Pons (tissue), 1 donor: ENCODE data around the gene RAB14.
A peak's percentile ranks its signal among the peaks of the same experiment; 100 is the strongest.

Experiments
- DNase-seq: peaks from one replicate; pipeline ENCODE4 v3.0.0-alpha.2; 2016; ENCODE audit warnings: low spot score

The RAB14 gene

DNA sequence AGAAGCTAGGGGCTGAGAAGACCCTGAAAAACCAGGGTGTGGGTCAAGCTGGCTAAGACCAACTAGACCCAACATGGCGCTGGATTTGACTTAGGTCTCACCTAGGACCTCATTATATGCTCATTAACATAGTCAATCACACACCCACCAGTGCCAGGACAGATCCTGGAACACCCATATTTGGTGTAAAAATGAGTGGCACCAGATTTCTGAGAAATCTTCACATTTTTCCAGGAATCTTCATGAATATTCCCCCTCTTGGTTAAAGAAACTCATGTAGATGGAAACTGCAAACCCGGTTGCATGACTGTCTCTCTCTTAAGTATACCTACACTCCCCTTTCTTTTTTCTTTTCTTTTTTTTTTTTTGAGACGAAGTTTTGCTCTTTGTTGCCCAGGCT lies 17.9 kb upstream of the RAB14 start:
- DNase-seq = no peak

DNA sequence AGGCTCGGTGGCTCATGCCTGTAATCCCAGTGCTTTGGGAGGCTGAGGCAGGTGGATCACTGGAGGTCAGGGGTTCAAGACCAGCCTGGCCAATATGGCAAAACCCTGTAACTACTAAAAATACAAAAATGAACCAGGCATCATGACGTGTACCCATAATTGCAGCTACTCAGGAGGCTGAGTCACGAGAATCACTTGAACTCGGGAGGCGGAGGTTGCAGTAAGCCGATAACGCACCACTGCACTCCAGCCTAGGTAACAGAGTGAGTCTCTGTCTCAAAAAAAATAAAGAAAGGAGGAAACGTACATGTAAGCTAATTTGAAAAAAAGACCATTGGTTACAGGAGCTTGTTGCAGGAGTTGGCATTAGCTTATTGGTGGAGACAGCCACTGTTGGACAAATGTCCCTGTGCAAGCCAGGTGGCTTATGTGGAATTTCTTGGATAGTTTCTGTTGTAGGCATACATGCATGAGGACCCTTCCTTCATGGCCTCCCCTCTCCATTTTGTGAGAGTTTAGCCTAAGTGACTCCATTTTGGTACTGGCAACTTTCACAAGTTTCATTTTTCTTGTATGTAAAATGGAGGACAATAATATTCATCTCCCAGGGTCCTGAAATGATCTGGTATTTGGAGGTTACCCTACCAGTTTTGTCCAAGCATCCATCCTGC lies 16.8 kb upstream of the RAB14 start:
- no peak for DNase-seq

DNA sequence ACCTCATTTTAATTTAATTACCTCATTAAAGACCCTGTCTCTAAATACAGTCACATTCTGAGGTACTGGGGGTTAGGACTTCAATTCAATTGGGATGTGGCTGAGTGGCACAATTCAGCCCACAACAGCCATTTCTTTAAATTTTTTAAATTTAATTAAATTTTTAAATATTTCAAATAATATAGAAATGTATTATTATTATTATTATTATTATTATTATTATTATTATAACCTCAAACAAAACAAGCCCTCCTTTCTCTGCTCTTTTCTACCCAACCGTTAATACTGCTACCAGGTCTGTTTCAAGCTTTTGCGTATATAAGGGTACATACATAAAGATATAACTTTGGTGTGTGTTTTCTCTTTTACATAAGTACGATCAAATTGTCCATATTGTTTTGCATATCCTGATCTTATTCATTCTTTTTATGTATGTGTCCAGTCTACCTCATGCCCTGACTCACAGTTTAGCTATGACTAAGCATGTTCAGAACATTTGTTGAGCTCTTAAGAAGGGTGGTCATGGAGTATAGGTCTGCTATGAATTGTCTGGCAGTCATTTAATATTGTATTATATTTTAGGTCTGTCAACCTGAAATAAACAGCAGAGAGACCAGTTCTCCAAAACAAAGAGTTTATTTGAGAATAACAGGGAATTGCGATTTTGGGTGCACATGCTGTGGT lies 16.1 kb upstream of the RAB14 start:
- DNase-seq = no peak

DNA sequence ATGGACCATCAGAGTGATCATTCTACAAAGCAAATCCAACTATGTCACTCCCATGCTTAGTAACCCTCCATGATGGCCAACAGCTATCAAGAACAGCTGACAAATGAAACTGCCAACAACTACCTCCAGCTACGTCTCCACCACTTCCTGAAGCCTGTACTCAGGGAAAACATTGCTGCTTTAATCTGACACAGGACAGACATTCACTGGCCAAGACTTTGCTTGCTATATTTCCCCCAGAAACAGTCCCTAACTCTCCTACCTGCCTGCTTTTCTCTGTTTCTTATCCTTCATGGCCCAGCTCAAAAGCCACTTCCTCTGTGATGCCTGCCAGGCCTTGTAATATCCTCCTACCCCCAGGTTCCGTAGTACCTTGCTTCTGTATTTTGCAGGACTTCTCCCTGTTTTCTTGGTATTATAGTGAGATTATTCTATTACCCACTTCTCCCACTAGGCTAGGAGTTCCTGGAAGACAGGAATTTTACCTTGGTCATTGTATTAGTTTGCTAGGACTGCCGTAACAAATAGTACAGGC lies 14.7 kb upstream of the RAB14 start:
- DNase-seq = no peak

DNA sequence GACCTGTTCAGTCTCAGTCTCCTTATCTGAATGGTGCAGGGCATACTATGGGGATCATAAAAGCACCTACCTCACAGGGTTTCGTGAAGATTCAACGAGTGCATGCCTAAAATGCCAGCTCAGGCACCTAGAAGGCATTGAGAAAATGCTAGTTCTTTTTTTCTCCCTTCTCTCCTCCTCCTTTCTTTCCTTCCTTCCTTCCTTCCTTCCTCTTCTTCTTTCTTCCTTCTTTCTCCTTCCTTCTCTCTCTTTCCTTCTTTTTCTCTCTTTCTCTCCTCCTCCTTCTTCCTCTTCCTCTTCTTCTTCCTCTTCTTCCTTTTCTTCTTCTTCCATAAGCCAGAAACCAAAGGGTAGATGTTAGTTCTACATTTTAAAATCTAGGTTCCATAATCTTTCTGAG lies 12.3 kb upstream of the RAB14 start:
- DNase-seq = no peak

DNA sequence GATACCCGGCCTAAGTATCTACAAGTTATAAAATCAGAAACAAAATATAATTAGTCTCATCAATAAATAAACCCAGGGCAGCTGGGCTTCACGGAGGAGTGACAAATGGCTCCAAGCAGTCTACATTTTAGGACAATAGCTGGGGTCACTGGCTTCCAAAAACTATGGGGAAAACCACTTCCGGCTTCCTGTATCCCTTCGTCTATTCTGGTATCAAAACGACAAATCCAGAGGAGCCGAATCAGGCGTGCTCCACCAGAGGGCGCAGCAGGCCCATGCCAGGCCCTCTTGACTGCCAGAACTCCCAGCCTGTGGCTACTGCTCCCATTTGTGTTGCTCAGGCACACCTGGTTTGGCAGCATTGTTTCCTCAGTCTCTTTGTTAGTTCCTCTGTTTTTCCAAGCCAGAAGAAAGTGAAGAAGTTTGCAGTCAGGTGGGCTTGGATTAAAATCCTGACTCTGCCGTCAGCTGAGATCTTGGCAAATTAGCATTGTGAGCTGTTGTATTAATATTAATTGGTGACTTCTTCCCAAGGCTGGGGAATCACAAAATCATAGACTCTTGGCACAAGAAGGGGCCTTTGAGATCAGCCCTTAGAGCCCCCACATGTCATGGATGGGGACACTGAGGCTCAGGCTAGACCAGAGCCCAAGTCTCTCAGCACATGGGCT lies 11.6 kb upstream of the RAB14 start:
- peak; percentile 93 for DNase-seq

DNA sequence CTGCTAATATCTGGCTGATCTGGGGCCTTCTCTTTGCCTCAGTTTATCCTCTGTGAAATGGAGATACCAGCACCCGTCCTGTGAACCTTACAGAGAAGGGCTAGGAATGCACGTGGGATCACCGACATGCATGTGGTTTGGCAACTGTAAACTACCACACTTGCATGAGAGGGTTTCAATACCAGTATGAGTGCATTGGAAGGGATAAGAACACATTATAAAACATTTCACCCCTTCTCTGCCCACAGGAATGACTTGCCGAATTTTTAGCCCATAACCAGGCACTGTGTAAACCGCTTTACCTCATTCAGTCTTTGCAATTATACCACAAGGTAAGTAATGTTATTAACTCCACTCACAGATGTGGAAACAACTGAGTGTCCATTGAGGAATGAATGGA lies 8.9 kb upstream of the RAB14 start:
- no peak for DNase-seq

DNA sequence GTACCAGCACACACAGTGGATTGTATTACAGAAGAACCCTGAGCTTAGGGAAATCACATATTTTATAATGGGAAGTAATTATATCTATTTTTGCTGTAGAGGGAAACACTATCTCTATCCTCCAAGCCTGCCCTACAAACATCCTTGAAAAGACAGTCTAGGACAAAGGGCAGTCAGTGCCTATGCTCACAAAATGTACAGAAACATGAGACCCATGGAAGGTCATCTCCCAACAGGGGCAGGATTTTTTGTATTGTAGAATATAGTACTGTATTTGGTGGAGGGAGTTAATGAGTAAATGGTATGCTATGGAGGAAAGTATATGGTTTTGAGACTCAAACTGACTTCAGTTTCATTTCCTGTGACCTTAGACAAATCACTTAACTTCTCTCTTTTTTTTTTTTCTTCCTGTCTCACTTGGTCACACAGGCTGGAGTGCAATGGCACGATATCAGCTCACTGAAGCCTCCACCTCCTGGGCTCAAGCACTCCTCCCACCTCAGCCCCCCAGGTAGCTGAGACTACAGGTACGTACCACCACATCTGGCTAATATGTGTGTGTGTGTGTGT lies 5.8 kb upstream of the RAB14 start:
- DNase-seq = no peak

DNA sequence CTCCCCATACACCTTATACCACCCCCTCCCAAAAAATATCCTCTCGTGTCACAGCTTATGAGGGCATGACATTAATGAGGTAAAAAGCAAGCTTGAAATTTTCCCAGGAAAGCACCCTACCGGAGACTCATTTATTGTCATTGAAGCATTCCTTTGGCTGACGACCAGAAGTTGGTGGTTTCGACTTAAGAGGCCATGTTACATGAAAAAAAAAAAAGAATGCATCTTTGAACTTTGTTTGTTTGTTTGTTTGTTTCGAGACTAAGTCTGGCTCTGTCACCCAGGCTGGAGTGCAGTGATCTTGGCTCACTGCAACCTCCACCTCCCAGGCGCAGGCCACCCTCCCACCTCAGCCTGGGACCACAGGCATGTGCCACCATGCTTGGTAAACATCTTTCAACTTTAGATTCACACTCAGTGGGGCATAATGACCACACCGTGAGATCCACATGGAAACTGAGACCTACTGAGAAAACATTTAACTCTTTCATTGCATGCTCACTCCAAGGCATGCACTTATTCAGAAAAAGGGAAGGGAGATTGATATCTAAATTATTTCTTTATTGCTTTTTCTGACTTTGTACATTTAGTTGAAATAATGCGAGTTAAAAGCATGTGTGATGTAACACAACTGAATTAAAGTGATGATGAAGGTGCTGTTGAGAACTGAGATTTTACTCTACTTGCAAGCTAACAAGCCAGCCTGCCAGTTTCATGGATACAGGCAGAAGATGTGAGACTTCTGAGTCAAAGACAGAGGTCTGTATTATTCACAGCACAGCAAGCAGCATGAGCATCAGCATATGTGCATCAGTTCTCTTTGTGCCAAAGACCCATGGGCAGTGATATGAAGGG lies 5.1 kb upstream of the RAB14 start:
- no peak for DNase-seq

DNA sequence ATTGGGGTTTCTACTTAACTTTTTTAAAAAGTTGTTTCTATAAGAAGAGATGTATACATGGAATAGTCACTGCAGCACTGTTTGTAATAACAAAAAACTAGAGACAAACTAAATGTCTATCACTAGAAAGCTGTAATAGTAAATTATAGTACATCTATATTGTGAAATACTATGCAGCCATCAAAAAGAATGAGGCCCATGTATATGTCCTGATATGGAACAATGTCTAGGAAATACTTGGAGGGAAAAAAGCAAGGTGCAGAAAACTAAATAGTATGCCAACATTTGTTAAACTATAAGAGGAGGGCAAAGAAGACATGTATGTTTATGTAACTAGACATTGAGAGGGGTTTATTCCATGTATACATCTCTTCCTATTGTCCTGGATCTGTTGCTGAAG lies 2.9 kb upstream of the RAB14 start:
- no peak for DNase-seq

DNA sequence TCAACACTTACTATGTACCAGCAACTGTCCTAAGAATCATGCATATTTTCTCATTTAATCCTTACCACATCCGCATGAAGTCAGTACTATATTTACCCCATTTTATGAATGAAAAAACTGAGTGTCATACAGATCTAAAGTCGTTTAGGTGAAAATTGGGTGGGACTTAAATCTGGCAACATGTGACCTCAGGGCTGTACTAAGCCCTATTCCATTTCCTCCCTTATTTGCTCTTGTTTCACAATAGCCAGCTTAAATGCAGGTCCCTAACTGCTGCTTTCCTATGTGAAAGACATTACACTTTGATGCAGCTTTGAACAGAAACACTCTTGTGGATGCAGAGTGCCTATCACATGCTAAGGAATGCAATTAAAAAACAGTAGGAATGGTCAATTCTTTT lies 2.5 kb upstream of the RAB14 start:
- DNase-seq = no peak

DNA sequence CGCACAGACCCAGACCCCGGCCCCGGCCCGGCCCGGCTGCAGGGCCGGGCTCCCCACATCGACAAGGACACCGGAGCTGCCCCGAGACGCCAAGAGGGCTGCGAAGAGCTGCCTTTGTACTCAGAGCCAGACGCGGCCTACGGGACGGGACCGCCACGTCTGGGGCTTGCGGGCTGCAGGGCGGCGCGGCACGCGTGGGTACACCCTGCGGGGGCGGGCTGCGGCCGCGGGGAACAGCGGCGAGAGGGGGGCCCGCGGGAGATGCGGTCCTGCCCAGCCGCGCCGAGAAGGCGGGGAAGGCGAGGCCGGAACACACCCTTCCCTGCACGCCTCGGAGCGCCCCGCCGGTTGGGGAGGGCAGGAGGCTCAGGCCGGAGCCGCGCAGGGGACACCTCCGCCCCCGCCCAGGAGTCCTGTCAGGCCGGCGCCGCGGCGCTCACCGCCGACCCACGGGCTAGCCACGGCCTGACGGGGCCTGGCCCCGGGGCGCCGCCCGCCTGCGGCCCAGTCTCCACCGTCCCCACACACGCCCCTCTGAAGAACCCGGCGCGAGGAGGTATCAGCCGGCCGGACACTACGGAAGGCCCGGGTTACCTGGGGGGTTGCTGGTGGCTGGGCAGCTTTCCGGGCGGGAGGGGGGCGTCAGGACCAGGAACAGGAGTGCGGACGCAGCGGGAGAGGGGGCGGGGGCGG lies 478 bp downstream of the RAB14 start:
- no peak for DNase-seq

DNA sequence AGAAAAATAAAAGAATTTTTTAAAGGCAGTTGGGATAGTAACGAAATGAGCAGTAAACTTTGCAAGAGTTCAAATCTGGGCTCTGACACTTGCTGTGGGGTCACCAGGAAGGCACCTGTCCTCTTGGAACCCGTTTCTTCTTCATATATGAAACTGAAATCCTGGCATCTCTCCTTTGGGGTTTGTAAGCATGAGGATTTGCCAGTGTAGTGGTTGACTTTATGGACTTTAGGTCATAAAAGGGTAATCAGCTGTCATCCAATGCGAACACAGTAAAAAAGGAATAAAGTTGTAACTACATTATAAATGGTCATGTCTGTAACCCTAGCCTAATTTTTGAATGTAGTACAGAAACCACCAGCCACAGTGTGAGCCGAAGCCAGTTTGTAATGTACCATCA lies 1.3 kb downstream of the RAB14 start:
- DNase-seq = no peak

DNA sequence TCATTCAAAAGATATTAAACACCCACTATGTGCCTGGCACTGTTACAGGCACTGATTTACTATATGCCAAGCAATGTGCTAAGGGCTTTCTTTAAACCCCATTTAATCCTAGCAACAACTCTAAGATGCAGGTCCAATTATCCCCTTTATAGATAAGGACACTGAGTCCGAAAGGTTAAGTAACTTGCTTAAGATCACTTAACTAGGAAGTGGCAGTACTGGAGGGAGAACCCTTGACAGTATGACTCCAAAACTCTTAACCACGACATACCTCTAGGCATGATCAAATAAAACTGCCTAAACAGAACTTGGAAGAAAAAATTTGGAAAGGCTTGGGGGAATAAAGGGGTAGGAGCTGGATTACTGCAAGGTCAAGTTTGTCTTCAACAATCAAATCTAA lies 1.7 kb downstream of the RAB14 start:
- no peak for DNase-seq

DNA sequence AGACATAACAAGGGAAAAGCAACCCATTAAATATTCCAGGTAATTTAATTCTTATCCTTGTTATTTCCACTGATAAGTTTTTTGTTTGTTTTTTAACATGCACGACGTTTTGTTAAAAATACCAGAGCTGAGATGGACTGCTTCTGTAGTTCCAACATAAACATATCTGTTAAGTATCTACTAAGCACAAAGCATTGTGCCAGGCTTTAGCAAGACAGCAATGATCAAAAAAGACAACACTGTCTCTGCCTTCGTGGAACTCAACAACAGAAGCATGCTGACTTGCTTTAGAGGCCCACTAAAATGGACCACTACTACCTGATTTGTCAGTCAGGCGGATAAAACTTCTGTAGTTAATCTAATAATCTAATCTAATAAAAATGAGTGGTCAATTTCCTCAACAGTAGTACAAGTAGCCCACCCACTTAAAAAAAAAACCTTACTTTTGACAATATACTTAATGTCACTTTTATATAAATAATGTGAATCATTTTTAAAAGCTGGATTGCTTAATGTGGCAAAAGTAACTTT lies 3.1 kb downstream of the RAB14 start:
- DNase-seq = no peak

DNA sequence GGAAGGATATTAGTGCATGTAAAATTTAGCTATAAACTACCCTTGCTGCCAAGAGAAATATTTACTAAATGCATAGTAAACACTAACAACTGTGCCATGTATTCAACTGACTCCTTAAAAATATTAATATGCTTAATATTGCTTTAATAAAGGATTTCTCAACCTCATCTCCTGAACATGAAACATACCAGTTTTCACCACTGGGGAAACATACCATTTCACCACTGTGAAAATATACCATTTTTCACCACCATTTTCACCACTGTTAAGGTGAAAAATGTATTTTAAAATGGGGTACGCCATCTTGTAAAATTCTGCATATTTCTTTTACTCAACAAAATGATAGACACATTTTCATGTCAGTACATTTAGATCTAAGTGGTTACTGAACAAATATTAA lies 4.5 kb downstream of the RAB14 start:
- no peak for DNase-seq

DNA sequence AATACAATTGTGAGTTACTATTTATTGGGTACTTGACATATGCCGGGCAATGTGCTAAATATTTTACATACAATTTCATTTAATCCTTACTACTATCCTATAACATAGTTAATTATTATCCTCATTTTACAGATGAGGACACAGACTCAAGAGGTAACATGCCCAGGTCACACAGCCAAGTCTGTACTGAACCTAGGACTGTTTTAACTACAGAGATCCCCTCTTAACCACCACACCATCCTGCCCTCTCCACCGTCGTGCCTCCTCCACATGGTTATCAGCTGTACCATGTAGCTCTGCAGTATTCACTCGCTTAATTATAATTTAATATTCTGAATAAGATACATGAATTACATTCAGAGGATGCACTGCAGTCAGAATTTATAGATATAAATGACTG lies 5.3 kb downstream of the RAB14 start:
- DNase-seq = no peak

DNA sequence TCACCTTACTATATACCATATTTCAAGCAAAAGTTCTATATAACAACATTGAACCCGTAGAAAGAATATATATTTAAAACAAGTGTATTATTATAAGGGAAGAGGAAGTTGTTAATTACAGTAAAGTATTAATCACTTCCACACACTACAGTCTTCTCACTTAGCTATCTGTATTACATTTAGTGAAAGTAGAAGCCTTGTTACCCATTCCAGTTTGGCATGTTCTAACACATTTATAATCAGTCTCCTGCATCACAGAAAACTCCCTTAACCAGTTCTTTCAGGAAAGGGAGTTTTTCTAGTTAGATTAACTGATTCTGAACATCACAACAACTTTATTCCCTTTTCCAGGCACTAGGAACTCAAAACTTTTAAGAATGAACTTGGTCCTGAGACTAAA lies 6.9 kb downstream of the RAB14 start:
- DNase-seq = no peak

DNA sequence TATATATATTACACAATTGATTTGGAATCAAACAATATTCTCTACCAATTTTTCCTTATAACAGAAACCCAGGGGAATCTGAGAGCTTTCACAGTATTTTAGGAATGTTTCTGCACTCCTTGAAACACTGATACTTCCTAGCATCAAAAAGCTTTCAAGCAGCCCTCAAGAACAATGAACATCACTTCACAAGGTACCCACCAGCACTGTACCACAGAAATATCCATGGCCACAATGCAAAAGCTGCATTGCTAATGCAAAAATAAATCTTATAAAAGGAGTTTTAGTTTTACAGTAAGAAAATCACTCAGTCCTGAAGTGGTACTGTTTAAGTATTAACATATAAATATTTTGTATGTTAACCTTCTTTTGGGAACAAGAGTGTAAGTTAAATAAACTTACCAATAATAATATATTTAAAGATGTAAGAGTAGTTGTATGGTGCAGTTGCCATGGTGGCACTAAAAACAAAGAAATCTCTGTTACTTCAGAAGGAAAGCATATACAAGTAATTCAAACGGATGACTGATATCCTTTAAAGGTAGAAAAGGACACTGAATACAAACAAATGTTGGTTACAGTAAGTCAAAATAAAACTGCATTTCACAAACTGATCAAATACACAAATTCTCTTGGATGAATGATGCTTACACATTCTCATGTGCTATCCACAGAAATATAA lies 8.6 kb downstream of the RAB14 start:
- DNase-seq = no peak

DNA sequence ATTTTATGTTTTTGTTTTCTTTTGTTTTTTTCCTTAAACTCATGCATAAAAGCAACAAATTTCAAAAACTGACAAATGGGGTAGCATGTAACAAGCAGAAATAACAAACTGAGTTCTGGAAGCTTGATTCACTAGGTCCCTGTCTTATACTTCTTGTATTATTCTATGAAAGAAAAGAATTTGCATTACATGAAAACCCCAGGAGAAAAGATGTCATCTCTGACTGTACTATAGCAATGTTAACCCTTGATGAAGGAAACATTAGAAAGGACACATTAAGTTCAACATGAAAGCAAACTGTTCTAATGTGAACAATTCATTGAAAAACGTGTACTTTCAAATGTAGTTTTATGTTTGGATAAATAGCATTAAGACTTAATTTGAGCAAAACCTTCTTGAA lies 9.2 kb downstream of the RAB14 start:
- no peak for DNase-seq

DNA sequence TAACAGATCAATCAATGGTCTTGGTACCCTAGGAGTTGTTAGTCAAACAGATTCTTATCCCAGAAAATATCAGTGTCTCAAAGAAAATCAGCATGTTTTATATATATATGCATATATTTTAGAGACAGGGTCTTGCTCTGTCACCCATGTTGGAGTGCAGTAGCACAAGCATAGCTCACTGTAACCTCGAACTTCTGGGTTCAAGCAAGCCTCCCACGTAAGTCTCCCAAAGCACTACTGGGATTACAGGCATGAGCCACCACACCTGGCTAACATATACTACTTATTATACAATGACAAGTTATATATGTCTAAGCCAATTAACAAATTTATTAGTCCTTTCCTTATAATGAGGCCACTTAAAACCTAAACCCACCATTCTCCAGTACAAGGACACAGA lies 10.4 kb downstream of the RAB14 start:
- no peak for DNase-seq
